OCI-LY1 (cell line): ENCODE data around the gene RPGRIP1.
"Not testable (repeated sequence)": the region's sequence is repeated elsewhere in the genome, so short reads cannot be mapped to it uniquely, and the experiment has no call there.

Experiments used
- H2AFZ ChIP-seq: fragments of 200-600 bp; sonication (generic), shearing (Covaris generic); 2 replicates; pipeline ENCODE4 v1.6.0; 2014; ENCODE audit warnings: antibody characterized with exemption, mild to moderate bottlenecking, low read length
- H3F3A ChIP-seq: fragments of 200-600 bp; sonication (generic), shearing (Covaris generic); 2 replicates; pipeline ENCODE4 v1.6.0; 2014; ENCODE audit warnings: mild to moderate bottlenecking, antibody characterized with exemption, low read length, moderate library complexity; ENCODE audit not compliant: insufficient read depth
- H3K27ac ChIP-seq: fragments of 200-600 bp; sonication (generic); 2 replicates; pipeline ENCODE4 v1.5.1; 2014; ENCODE audit warnings: low read length, mixed run types, mild to moderate bottlenecking, low read depth; ENCODE audit not compliant: poor library complexity, severe bottlenecking
- H3K27me3 ChIP-seq: fragments of 200-600 bp; sonication (generic); 2 replicates; pipeline ENCODE4 v1.6.0; 2014; ENCODE audit warnings: antibody characterized with exemption, mild to moderate bottlenecking, low read length, moderate library complexity; ENCODE audit not compliant: insufficient read depth
- H3K36me3 ChIP-seq: fragments of 200-600 bp; sonication (generic); 2 replicates; pipeline ENCODE4 v1.6.1; 2014; ENCODE audit warnings: mild to moderate bottlenecking, antibody characterized with exemption, low read length, moderate library complexity, mixed read lengths; ENCODE audit not compliant: insufficient read depth
- H3K4me1 ChIP-seq: fragments of 200-600 bp; sonication (generic); 2 replicates; pipeline ENCODE4 v1.5.1; 2014; ENCODE audit warnings: mild to moderate bottlenecking, low read length, moderate library complexity; ENCODE audit not compliant: insufficient read depth, severe bottlenecking
- H3K4me2 ChIP-seq: fragments of 200-600 bp; sonication (generic), shearing (Covaris generic); 2 replicates; pipeline ENCODE4 v1.6.1; 2014; ENCODE audit warnings: low read length
- H3K4me3 ChIP-seq: fragments of 200-600 bp; sonication (generic); 2 replicates; pipeline ENCODE4 v1.5.1; 2014; ENCODE audit warnings: low read length, low read depth, mild to moderate bottlenecking, mixed read lengths; ENCODE audit not compliant: poor library complexity, severe bottlenecking
- H3K79me2 ChIP-seq: fragments of 200-600 bp; shearing (Covaris generic); 2 replicates; pipeline ENCODE4 v1.6.1; 2016; ENCODE audit warnings: mixed run types, low read length, mixed read lengths; ENCODE audit not compliant: insufficient read depth
- H3K9ac ChIP-seq: fragments of 200-600 bp; sonication (generic), shearing (Covaris generic); 2 replicates; pipeline ENCODE4 v1.6.1; 2014; ENCODE audit warnings: mild to moderate bottlenecking, low read length, mixed read lengths
- H3K9me2 ChIP-seq: fragments of 200-600 bp; sonication (generic), shearing (Covaris generic); 2 replicates; pipeline ENCODE4 v1.6.1; 2014; ENCODE audit warnings: low read depth, mild to moderate bottlenecking, low read length, mixed read lengths
- H3K9me3 ChIP-seq: fragments of 200-600 bp; shearing (Covaris generic); 2 replicates; pipeline ENCODE4 v1.6.1; 2014; ENCODE audit warnings: low read length, mixed read lengths
- H4K20me1 ChIP-seq: fragments of 200-600 bp; sonication (generic), shearing (Covaris generic); 2 replicates; pipeline ENCODE4 v1.6.0; 2016; ENCODE audit warnings: mild to moderate bottlenecking, low read length; ENCODE audit not compliant: insufficient read depth
- CTCF ChIP-seq: fragments of 200-600 bp; sonication (generic), shearing (Covaris generic); IDR thresholded peaks from 2 replicates; pipeline ENCODE4 v1.5.1; 2017; ENCODE audit warnings: mild to moderate bottlenecking, antibody characterized with exemption, low read length, moderate library complexity, mixed read lengths
- EZH2 ChIP-seq: fragments of 200-600 bp; sonication (generic), shearing (Covaris generic); IDR thresholded peaks from 2 replicates; pipeline ENCODE4 v1.8.0; 2017; ENCODE audit warnings: borderline replicate concordance, mixed run types, mild to moderate bottlenecking, antibody characterized with exemption, low read length, moderate library complexity, mixed read lengths

Gene RPGRIP1

GRCh38 chr14:21275261-21275858 is 4.5 kb upstream of the RPGRIP1 start:
- H3K9me2 ChIP-seq, result no peaks in the 10 kb centered on the region
- H3K4me3 ChIP-seq, result no peak overlapping the region
- H3K9me3 ChIP-seq, result no peaks in the 10 kb centered on the region
- peak overlapping the region; percentile 27 for H3K27ac ChIP-seq
- TF ChIP-seq EZH2, result no peak
- TF ChIP-seq CTCF, result no peak
- peaks cover 2% of the 10 kb centered on the region for H3K4me1 ChIP-seq
- no peak overlapping the region for H3K9ac ChIP-seq
- H3K79me2 ChIP-seq, result no peaks in the 10 kb centered on the region
- no peaks in the 10 kb centered on the region for H3K27me3 ChIP-seq
- no peaks in the 10 kb centered on the region for H3F3A ChIP-seq
- H2AFZ ChIP-seq, result peak overlapping the region; percentile 9; the same call in 1 of the 2 replicates
- H3K4me2 ChIP-seq, result no peak overlapping the region
- no peaks in the 10 kb centered on the region for H3K36me3 ChIP-seq
- H4K20me1 ChIP-seq, result no peaks in the 10 kb centered on the region

GRCh38 chr14:21278632-21279031 is 1.3 kb upstream of the RPGRIP1 start:
- Histone ChIP-seq H3K9me3 (no peaks in the 10 kb centered on the region), H3K4me3 (no peak overlapping the region), H3K4me1 (no peaks in the 10 kb centered on the region), H3K4me2 (no peak overlapping the region), H4K20me1 (no peaks in the 10 kb centered on the region), H3K36me3 (no peaks in the 10 kb centered on the region), H2AFZ (no peak overlapping the region), H3K9ac (no peak overlapping the region), H3K79me2 (no peaks in the 10 kb centered on the region), H3K9me2 (no peaks in the 10 kb centered on the region), H3K27ac (no peak overlapping the region), H3K27me3 (no peaks in the 10 kb centered on the region), H3F3A (no peaks in the 10 kb centered on the region)
- TF ChIP-seq EZH2 (no peak), CTCF (no peak)

- H3K9ac ChIP-seq, H3K4me3 ChIP-seq, H3K79me2 ChIP-seq, H3K36me3 ChIP-seq, H3K27me3 ChIP-seq, H2AFZ ChIP-seq, H3K4me2 ChIP-seq, H3K27ac ChIP-seq, H3K9me3 ChIP-seq, H3K4me1 ChIP-seq, H3K9me2 ChIP-seq, H4K20me1 ChIP-seq, H3F3A ChIP-seq: not testable (repeated sequence)
Observed at GRCh38 chr14:21281917-21282316, 2.0 kb downstream of the RPGRIP1 start.

GRCh38 chr14:21286516-21286915 is 6.6 kb downstream of the RPGRIP1 start:
- not testable (repeated sequence) for H3K4me3 ChIP-seq, H3F3A ChIP-seq

More at GRCh38 chr14:21286516-21286915, 6.6 kb downstream of the RPGRIP1 start:
- not testable (repeated sequence) for H3K9me3 ChIP-seq, H2AFZ ChIP-seq, H3K79me2 ChIP-seq, H4K20me1 ChIP-seq, H3K27ac ChIP-seq, H3K9me2 ChIP-seq, H3K9ac ChIP-seq, H3K4me2 ChIP-seq, H3K36me3 ChIP-seq, H3K27me3 ChIP-seq
- H3K4me1 ChIP-seq, result peaks cover 13% of the 10 kb centered on the region
